ENCODE results near the gene FNDC10.

FNDC10 gene

DNA sequence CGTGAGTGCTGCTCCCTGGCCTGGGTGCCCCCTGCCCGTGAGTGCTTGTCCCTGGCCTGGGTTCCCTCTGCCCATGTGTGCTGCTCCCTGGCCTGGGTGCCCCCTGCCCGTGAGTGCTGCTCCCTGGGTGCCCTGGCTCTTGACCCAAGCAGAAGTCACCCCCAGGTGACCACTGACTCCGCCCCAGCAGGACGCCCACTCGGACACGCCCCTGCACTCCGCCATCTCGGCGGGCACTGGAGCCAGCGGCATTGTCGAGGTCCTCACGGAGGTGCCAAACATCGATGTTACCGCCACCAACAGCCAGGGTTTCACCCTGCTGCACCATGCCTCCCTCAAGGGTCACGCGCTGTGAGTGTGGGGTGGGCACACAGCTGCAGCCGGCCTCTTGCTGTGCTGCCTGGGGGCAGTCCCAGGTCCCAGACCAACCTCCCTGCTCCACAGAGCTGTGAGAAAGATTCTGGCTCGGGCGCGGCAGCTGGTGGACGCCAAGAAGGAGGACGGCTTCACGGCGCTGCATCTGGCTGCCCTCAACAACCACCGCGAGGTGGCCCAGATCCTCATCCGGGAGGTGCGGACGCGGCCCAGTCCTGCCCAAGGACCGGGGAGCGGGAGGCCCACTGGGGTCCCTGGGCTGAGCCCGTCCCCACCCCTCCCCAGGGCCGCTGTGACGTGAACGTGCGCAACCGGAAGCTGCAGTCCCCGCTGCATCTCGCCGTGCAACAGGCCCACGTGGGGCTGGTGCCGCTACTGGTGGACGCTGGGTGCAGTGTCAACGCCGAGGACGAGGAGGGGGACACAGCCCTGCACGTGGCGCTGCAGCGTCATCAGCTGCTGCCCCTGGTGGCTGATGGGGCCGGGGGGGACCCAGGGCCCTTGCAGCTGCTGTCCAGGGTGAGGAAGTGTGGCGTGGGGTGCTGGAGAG, 28.2 kb upstream of the FNDC10 start:
- H3K9me3 ChIP-seq (ENCODE audit: control insufficient read depth in 5 of 5, low read length in 5 of 5): no peaks in the 10 kb centered on the region
- no peak overlapping the region for H3K4me3 ChIP-seq (ENCODE audit: low read depth in 1 of 5, low read length in 5 of 5)
- no peak overlapping the region for H3K27ac ChIP-seq (ENCODE audit: low read depth, low read length)
- peaks cover 0 to 11% (median 5%) of the 10 kb centered on the region in 5 donors for H3K4me1 ChIP-seq (ENCODE audit: control insufficient read depth in 5 of 5, insufficient read depth in 5 of 5, low read length in 5 of 5)
- H3K27me3 ChIP-seq (ENCODE audit: control insufficient read depth in 5 of 5, insufficient read depth in 4 of 5, low read length in 5 of 5): peaks cover 0 to 15% (median 3%) of the 10 kb centered on the region in 5 donors
- no peak overlapping the region for H3K9ac ChIP-seq (ENCODE audit: low read length in 5 of 5)
- peaks cover 0 to 29% (median 25%) of the 10 kb centered on the region in 5 donors for H3K36me3 ChIP-seq (ENCODE audit: control insufficient read depth in 5 of 5, insufficient read depth in 5 of 5, low read length in 5 of 5)

DNA sequence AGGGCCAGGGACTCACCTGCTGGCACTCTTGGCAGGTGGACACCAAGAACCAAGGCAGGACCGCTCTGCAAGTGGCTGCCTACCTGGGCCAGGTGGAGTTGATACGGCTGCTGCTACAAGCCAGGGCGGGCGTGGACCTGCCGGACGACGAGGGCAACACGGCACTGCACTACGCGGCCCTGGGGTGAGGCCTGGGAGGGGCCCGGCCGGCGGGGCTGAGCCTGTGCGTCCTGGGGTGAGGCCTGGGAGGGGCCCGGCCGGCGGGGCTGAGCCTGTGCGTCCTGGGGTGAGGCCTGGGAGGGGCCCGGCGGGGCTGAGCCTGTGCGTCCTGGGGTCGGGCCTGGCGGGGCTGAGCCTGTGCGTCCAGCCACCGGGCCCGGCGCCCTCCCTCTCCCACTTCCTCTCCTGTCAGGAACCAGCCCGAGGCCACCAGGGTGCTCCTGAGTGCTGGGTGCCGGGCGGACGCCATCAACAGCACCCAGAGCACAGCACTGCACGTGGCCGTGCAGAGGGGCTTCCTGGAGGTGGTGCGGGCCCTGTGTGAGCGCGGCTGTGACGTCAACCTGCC, 27.4 kb upstream of the FNDC10 start:
- H3K4me3 ChIP-seq (ENCODE audit: low read depth in 1 of 5, low read length in 5 of 5): no peak overlapping the region
- H3K27me3 ChIP-seq (ENCODE audit: control insufficient read depth in 5 of 5, insufficient read depth in 4 of 5, low read length in 5 of 5): peaks cover 0 to 15% (median 3%) of the 10 kb centered on the region in 5 donors
- H3K9ac ChIP-seq (ENCODE audit: low read length in 5 of 5): no peak overlapping the region
- H3K27ac ChIP-seq (ENCODE audit: low read depth, low read length): no peak overlapping the region
- peaks cover 0 to 29% (median 25%) of the 10 kb centered on the region in 5 donors for H3K36me3 ChIP-seq (ENCODE audit: control insufficient read depth in 5 of 5, insufficient read depth in 5 of 5, low read length in 5 of 5)
- H3K4me1 ChIP-seq (ENCODE audit: control insufficient read depth in 5 of 5, insufficient read depth in 5 of 5, low read length in 5 of 5): peaks cover 0 to 11% (median 5%) of the 10 kb centered on the region in 5 donors
- no peaks in the 10 kb centered on the region for H3K9me3 ChIP-seq (ENCODE audit: control insufficient read depth in 5 of 5, low read length in 5 of 5)

DNA sequence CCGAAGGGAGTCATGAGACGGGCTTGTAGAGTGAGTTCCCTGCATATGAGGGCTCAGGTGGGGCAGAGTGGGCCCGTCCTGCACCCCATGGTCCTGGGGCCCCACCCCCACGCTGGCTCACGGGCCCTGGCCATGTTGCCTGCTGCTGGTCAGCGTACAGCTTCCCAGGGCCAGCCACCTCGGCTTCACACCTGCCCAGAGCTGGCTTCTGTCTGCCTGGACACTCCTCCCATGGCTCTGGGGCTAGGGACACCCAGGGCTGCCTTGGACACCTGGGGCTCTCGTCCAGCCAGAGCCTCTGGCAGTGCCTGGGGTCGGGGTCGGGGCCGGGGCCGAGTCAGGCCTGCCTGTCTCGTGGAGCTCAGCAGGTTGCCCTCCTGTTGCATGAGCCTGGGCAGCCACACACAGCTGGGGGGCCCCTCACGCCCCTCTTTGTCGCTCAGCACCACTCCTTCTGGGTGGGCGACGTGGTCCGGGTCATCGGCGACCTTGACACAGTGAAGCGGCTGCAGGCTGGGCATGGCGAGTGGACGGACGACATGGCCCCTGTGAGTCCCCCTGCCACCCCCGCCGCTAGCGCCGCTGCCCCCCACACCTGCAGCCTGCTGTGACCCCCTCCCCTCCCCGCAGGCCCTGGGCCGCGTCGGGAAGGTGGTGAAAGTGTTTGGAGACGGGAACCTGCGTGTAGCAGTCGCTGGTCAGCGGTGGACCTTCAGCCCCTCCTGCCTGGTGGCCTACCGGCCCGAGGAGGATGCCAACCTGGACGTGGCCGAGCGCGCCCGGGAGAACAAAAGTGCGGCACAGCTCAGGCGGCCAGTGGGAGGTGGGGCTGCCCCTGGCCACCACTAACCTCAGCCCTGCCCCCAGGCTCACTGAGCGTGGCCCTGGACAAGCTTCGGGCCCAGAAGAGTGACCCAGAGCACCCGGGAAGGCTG, 26.5 kb upstream of the FNDC10 start:
- Histone ChIP-seq H3K4me3 (ENCODE audit: low read depth in 1 of 5, low read length in 5 of 5) (no peak overlapping the region), H3K27ac (ENCODE audit: low read depth, low read length) (no peak overlapping the region), H3K27me3 (ENCODE audit: control insufficient read depth in 5 of 5, insufficient read depth in 4 of 5, low read length in 5 of 5) (peaks cover 0 to 9% (median 0%) of the 10 kb centered on the region in 5 donors), H3K9ac (ENCODE audit: low read length in 5 of 5) (no peak overlapping the region), H3K36me3 (ENCODE audit: control insufficient read depth in 5 of 5, insufficient read depth in 5 of 5, low read length in 5 of 5) (peaks cover 0 to 29% (median 25%) of the 10 kb centered on the region in 5 donors), H3K9me3 (ENCODE audit: control insufficient read depth in 5 of 5, low read length in 5 of 5) (no peaks in the 10 kb centered on the region), H3K4me1 (ENCODE audit: control insufficient read depth in 5 of 5, insufficient read depth in 5 of 5, low read length in 5 of 5) (peaks cover 0 to 5% (median 0%) of the 10 kb centered on the region in 5 donors)

DNA sequence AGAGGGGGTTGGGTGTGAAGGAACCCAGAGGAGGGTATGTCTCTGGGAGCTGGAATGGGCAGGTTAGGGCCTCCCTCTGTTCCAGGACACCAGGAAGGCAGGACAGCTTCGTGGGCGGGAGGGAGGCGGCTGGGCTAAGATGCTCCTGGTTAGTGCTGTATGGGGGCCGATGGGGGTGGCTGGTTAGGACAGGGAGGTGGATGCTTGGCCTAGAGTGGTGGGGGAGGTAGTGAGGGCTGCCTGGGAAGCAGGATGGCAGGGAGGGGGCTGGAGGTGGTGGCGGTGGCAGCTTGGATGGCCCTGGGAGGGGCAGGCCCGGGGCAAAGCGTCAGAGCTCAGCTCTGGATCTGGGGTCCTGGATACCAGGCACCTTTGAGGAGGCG, 25.9 kb upstream of the FNDC10 start:
- H3K4me3 ChIP-seq (ENCODE audit: low read depth in 1 of 5, low read length in 5 of 5): no peak overlapping the region
- H3K36me3 ChIP-seq (ENCODE audit: control insufficient read depth in 5 of 5, insufficient read depth in 5 of 5, low read length in 5 of 5): peaks cover 0 to 29% (median 25%) of the 10 kb centered on the region in 5 donors
- H3K4me1 ChIP-seq (ENCODE audit: control insufficient read depth in 5 of 5, insufficient read depth in 5 of 5, low read length in 5 of 5): peaks cover 0 to 5% (median 0%) of the 10 kb centered on the region in 5 donors

DNA sequence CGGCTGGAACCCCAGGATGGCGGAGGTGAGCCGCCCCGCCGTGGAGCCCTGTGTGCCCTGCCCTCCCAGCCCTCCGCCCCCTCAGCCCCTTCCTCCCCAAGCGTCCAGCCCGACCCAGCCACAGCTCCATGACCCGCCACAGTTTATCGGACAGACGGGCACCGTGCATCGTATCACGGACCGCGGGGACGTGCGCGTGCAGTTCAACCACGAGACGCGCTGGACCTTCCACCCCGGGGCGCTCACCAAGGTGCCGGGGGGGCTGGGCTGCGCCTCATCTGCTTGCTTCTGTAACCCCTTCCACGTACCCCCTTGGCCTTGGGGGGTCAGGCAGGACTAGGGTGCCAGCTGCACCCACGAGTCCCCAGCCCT, 25.5 kb upstream of the FNDC10 start:
- Histone ChIP-seq H3K36me3 (ENCODE audit: control insufficient read depth in 5 of 5, insufficient read depth in 5 of 5, low read length in 5 of 5) (peaks cover 0 to 29% (median 25%) of the 10 kb centered on the region in 5 donors), H3K9me3 (ENCODE audit: control insufficient read depth in 5 of 5, low read length in 5 of 5) (no peaks in the 10 kb centered on the region), H3K4me1 (ENCODE audit: control insufficient read depth in 5 of 5, insufficient read depth in 5 of 5, low read length in 5 of 5) (peaks cover 0 to 2% (median 0%) of the 10 kb centered on the region in 5 donors), H3K27me3 (ENCODE audit: control insufficient read depth in 5 of 5, insufficient read depth in 4 of 5, low read length in 5 of 5) (peaks cover 0 to 9% (median 0%) of the 10 kb centered on the region in 5 donors), H3K27ac (ENCODE audit: low read depth, low read length) (no peak overlapping the region), H3K9ac (ENCODE audit: low read length in 5 of 5) (no peak overlapping the region), H3K4me3 (ENCODE audit: low read depth in 1 of 5, low read length in 5 of 5) (no peak overlapping the region)

More for the DNA sequence above, 25.9 kb upstream of the FNDC10 start:
- Histone ChIP-seq H3K27me3 (ENCODE audit: control insufficient read depth in 5 of 5, insufficient read depth in 4 of 5, low read length in 5 of 5) (peaks cover 0 to 9% (median 0%) of the 10 kb centered on the region in 5 donors), H3K9ac (ENCODE audit: low read length in 5 of 5) (no peak overlapping the region), H3K27ac (ENCODE audit: low read depth, low read length) (no peak overlapping the region), H3K9me3 (ENCODE audit: control insufficient read depth in 5 of 5, low read length in 5 of 5) (no peaks in the 10 kb centered on the region)

DNA sequence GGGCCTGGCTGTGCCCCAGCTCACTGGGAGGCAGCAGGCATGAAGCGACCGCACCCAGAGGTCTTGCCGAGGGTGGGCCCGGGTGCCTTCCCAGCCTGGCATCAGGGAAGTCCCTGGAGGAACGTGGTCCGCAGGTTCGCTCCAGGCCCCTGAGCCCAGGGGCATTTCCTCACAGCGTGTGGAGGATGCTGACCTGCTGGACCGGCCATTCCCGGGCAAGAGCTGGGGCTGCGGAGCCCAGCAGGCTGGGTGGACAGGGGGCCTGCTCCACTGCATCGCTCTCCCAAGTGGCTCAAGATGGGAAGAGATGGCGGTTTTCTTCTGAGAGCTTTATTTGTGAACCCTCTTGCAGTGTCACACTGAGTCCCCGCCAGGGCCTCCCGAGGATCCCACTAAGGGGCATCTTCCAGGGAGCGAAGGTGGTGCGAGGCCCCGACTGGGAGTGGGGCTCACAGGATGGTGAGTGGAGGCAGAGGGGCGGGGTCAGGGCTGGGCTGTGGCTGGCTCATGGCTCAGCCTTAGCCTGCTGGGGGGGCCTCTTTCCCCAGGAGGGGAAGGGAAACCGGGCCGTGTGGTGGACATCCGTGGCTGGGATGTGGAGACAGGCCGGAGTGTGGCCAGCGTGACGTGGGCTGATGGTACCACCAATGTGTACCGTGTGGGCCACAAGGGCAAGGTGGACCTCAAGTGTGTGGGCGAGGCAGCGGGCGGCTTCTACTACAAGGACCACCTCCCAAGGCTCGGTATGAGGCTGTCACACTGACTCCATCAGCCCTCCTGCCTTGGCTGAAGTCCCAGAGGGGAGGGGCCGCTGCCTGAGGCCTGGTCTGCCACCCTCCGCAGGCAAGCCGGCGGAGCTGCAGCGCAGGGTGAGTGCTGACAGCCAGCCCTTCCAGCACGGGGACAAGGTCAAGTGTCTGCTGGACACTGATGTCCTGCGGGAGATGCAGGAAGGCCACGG, 24.8 kb upstream of the FNDC10 start:
- Histone ChIP-seq H3K4me3 (ENCODE audit: low read depth in 1 of 5, low read length in 5 of 5) (no peak overlapping the region), H3K4me1 (ENCODE audit: control insufficient read depth in 5 of 5, insufficient read depth in 5 of 5, low read length in 5 of 5) (no peaks in the 10 kb centered on the region), H3K27ac (ENCODE audit: low read depth, low read length) (no peak overlapping the region)

DNA sequence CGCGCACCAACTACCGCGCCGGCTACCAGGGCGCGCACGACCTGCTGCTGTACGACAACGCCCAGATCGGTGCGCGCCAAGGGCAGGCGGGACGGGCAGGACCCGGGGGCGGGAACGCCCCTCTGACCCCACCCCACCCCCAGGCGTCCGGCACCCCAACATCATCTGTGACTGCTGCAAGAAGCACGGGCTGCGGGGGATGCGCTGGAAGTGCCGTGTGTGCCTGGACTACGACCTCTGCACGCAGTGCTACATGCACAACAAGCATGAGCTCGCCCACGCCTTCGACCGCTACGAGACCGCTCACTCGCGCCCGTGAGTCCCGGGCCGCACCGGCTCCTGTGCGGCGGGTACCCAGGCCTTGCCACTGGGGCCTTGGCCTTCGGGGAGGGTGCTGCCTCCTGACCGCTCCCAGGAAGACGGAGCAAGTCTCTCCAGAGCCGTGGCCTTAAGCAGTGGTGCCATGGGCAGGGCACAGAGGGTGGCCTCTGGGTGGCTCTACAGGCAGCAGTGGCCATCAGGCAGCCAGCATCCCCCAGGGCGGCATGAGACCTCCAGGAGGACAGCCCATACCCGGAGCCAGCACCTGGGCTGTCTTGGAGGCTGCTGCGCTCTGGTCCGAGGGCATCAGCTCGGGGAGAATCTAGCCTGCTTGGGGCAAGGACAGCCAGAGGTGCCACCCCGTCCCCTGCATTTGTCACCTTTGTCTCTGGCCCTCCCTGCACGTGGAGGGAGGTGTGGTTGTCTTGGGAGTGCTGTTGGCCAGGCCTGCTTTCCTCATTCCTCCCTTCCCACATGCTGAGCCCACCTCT, 23.9 kb upstream of the FNDC10 start:
- no peak overlapping the region for H3K27ac ChIP-seq (ENCODE audit: low read depth, low read length)
- no peak overlapping the region for H3K4me3 ChIP-seq (ENCODE audit: low read depth in 1 of 5, low read length in 5 of 5)
- H3K9ac ChIP-seq (ENCODE audit: low read length in 5 of 5): no peak overlapping the region
- H3K27me3 ChIP-seq (ENCODE audit: control insufficient read depth in 5 of 5, insufficient read depth in 4 of 5, low read length in 5 of 5): peaks cover 0 to 7% (median 0%) of the 10 kb centered on the region in 5 donors
- H3K4me1 ChIP-seq (ENCODE audit: control insufficient read depth in 5 of 5, insufficient read depth in 5 of 5, low read length in 5 of 5): no peaks in the 10 kb centered on the region
- no peaks in the 10 kb centered on the region for H3K9me3 ChIP-seq (ENCODE audit: control insufficient read depth in 5 of 5, low read length in 5 of 5)
- H3K36me3 ChIP-seq (ENCODE audit: control insufficient read depth in 5 of 5, insufficient read depth in 5 of 5, low read length in 5 of 5): peaks cover 0 to 29% (median 25%) of the 10 kb centered on the region in 5 donors

More for the DNA sequence above, 24.8 kb upstream of the FNDC10 start:
- Histone ChIP-seq H3K9ac (ENCODE audit: low read length in 5 of 5) (no peak overlapping the region), H3K27me3 (ENCODE audit: control insufficient read depth in 5 of 5, insufficient read depth in 4 of 5, low read length in 5 of 5) (peaks cover 0 to 7% (median 0%) of the 10 kb centered on the region in 5 donors), H3K9me3 (ENCODE audit: control insufficient read depth in 5 of 5, low read length in 5 of 5) (no peaks in the 10 kb centered on the region), H3K36me3 (ENCODE audit: control insufficient read depth in 5 of 5, insufficient read depth in 5 of 5, low read length in 5 of 5) (peaks cover 0 to 29% (median 25%) of the 10 kb centered on the region in 5 donors)

DNA sequence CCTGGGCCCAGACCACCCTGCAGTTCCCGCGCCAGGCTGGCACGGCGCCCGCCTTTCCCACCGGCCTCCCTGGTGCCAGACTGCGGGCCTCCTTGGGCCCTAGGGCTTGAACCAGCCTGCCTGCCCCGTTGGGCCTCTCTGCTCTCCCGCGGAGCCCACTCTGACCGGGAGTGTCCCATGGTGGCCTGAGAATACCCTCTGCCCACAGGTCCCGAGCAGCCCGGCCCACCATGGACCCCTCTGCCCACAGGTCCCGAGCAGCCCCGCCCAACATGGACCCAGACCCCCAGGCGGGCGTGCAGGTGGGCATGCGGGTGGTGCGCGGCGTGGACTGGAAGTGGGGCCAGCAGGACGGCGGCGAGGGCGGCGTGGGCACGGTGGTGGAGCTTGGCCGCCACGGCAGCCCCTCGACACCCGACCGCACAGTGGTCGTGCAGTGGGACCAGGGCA, 23.3 kb upstream of the FNDC10 start:
- H3K4me3 ChIP-seq (ENCODE audit: low read depth in 1 of 5, low read length in 5 of 5): no peak overlapping the region
- H3K36me3 ChIP-seq (ENCODE audit: control insufficient read depth in 5 of 5, insufficient read depth in 5 of 5, low read length in 5 of 5): peaks cover 0 to 27% (median 24%) of the 10 kb centered on the region in 5 donors
- no peaks in the 10 kb centered on the region for H3K9me3 ChIP-seq (ENCODE audit: control insufficient read depth in 5 of 5, low read length in 5 of 5)
- no peak overlapping the region for H3K27ac ChIP-seq (ENCODE audit: low read depth, low read length)
- no peaks in the 10 kb centered on the region for H3K4me1 ChIP-seq (ENCODE audit: control insufficient read depth in 5 of 5, insufficient read depth in 5 of 5, low read length in 5 of 5)
- H3K27me3 ChIP-seq (ENCODE audit: control insufficient read depth in 5 of 5, insufficient read depth in 4 of 5, low read length in 5 of 5): peaks cover 0 to 3% (median 0%) of the 10 kb centered on the region in 5 donors
- no peak overlapping the region for H3K9ac ChIP-seq (ENCODE audit: low read length in 5 of 5)
